ENCODE measurements around the gene NDE1.

NDE1 gene

DNA sequence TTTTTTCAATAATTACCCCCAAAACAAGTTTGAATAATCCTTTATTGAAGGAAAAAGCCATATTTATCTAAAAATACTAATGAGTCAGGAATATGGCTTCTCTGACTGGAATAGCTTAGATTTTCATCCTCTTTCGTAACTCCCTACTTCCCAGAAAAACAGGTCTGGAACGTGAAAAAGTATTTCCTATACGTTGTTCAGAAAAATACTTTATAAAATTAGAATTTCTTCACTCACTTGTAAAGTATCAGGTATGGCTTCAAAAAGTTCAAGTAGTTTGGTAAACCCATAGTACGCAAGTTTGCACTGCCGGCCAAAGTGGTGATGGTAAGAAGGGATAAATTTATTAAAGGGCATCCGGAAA is 40.8 kb upstream of the NDE1 start:
- no peaks in the 10 kb centered on the region for H3K9me3 ChIP-seq
- no peak overlapping the region for H3K4me3 ChIP-seq (ENCODE audit: low read depth in 1 of 2, low read length in 1 of 2)
- H3K27ac ChIP-seq = no peak overlapping the region
- no peaks in the 10 kb centered on the region for H3K27me3 ChIP-seq
- TF ChIP-seq, protein P1, sequence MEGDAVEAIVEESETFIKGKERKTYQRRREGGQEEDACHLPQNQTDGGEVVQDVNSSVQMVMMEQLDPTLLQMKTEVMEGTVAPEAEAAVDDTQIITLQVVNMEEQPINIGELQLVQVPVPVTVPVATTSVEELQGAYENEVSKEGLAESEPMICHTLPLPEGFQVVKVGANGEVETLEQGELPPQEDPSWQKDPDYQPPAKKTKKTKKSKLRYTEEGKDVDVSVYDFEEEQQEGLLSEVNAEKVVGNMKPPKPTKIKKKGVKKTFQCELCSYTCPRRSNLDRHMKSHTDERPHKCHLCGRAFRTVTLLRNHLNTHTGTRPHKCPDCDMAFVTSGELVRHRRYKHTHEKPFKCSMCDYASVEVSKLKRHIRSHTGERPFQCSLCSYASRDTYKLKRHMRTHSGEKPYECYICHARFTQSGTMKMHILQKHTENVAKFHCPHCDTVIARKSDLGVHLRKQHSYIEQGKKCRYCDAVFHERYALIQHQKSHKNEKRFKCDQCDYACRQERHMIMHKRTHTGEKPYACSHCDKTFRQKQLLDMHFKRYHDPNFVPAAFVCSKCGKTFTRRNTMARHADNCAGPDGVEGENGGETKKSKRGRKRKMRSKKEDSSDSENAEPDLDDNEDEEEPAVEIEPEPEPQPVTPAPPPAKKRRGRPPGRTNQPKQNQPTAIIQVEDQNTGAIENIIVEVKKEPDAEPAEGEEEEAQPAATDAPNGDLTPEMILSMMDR (IDR thresholded peaks at IDR 0.05) = no peak
- peaks cover 0 to 9% of the 10 kb centered on the region in 2 experiments for H3K4me1 ChIP-seq (ENCODE audit: control insufficient read depth in 1 of 2, insufficient read depth in 1 of 2, low read depth in 1 of 2, low read length in 1 of 2)
- H3K36me3 ChIP-seq = peaks cover 100% of the 10 kb centered on the region

DNA sequence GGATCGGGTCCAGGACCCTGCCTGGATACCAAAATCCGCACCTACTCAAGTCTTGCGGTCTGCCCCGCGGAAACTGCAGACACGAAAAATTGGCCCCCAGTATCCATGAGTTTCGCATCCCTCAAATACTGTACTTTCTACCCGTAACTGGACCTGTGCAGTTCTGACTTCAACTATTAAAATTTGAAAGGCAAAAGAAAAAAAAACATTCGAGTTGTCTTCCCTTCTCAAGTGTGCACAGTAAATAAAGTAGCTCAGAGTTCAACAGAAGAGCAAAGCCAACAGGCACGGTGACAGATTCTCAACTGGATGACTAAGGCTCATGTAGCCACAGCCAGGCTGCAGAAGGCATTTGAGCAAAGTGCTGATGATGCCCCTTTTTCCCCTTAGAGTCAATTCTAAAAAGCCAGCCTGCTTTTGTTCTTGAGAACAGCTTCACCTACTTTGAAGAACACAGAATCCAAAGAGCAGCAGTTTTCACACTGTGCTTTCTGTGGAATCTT is 39.6 kb upstream of the NDE1 start:
- Histone ChIP-seq H3K27me3 (no peaks in the 10 kb centered on the region), H3K4me3 (ENCODE audit: low read depth in 1 of 2, low read length in 1 of 2) (no peak overlapping the region), H3K9me3 (no peaks in the 10 kb centered on the region), H3K27ac (peak overlapping the region; percentile 50), H3K4me1 (ENCODE audit: control insufficient read depth in 1 of 2, insufficient read depth in 1 of 2, low read depth in 1 of 2, low read length in 1 of 2) (peaks cover 0 to 9% of the 10 kb centered on the region in 2 experiments), H3K36me3 (peaks cover 100% of the 10 kb centered on the region)
- TF ChIP-seq, protein P1 (IDR thresholded peaks at IDR 0.05) = no peak

DNA sequence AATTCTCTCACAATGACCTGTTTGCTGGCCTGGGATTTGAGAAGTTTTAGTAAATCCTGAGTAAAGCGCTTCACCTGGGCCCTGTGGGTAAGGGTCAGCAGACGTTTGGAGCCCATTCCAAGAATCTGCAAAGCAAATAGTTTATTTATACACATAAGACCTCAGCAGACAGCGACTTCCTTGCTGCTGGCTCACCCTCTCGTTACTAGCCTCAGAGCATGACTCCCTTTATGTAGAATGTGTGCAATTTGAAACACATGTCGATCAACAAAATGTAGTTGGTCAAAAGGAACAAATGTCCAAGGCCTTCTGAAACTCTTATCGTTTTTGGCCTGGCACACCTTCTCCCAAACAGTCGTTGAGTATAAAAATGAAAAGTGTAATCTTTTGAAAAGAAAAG is 38.4 kb upstream of the NDE1 start:
- H3K27ac ChIP-seq = peak overlapping the region; percentile 49
- no peak overlapping the region for H3K4me3 ChIP-seq (ENCODE audit: low read depth in 1 of 2, low read length in 1 of 2)
- peaks cover 0 to 4% of the 10 kb centered on the region in 2 experiments for H3K4me1 ChIP-seq (ENCODE audit: control insufficient read depth in 1 of 2, insufficient read depth in 1 of 2, low read depth in 1 of 2, low read length in 1 of 2)
- H3K9me3 ChIP-seq = no peaks in the 10 kb centered on the region
- H3K27me3 ChIP-seq = no peaks in the 10 kb centered on the region
- TF ChIP-seq, protein P1 (IDR thresholded peaks at IDR 0.05) = no peak
- H3K36me3 ChIP-seq = peaks cover 100% of the 10 kb centered on the region

DNA sequence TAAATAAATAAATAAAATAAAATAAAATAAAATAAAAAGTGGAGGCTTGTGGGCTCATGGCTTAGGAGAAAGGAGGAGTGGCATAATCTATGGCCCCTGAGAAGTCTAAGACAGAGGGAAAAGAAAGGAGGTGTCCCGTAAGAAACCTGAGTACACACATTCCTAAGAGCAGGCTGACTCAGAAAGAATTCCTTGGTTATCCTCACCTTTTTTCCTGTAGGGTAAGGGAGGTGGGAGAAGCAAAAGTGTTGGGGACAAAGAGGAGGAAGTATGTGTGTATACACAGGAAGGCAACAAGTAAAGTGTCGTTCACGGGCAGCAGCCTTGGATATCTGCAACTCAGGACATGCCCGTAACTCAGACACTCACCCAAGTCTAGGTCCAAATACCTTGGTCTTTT is 36.4 kb upstream of the NDE1 start:
- Histone ChIP-seq H3K4me1 (ENCODE audit: control insufficient read depth in 1 of 2, insufficient read depth in 1 of 2, low read depth in 1 of 2, low read length in 1 of 2) (no peaks in the 10 kb centered on the region), H3K4me3 (ENCODE audit: low read depth in 1 of 2, low read length in 1 of 2) (no peak overlapping the region), H3K36me3 (peaks cover 100% of the 10 kb centered on the region), H3K9me3 (no peaks in the 10 kb centered on the region), H3K27me3 (no peaks in the 10 kb centered on the region), H3K27ac (peak overlapping the region; percentile 39)
- TF ChIP-seq, protein P1 (IDR thresholded peaks at IDR 0.05) = no peak

DNA sequence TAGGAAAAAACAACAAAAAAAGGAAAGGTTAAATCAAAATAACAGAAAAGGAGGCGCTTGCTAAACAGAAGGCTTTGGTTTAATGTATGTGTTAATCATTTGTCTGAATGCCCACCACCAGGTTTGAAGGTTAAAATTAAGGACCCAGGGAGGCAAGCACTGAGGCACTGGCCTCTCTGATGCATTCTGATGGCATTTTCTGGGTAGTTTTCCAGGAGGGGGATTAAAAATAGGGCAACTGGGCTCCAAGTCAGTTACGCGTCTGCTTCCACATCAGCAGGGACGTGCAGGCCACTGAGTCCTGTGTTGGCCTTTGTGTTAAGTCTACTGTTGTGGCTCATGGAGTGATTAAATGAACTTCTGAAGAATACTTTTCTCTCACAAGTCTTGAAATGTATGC is 34.0 kb upstream of the NDE1 start:
- Histone ChIP-seq H3K4me3 (ENCODE audit: low read depth in 1 of 2, low read length in 1 of 2) (no peak overlapping the region), H3K27ac (peak overlapping the region; percentile 0), H3K27me3 (no peaks in the 10 kb centered on the region), H3K4me1 (ENCODE audit: control insufficient read depth in 1 of 2, insufficient read depth in 1 of 2, low read depth in 1 of 2, low read length in 1 of 2) (no peaks in the 10 kb centered on the region), H3K36me3 (peaks cover 100% of the 10 kb centered on the region), H3K9me3 (no peaks in the 10 kb centered on the region)
- TF ChIP-seq, protein P1 (IDR thresholded peaks at IDR 0.05) = no peak
